HFFc6 (cell line): ENCODE measurements around the gene ADARB1. TPM values are rescaled to one million over a fixed set of nuclear protein-coding genes. Genes with fewer than 3 reads are reported as not detected.

ENCODE experiments used
- DNase-seq: peaks from one replicate; pipeline ENCODE4 v3.0.0-alpha.2; 2018
- H3K27ac Mint-ChIP-seq: 2 replicates; pipeline ENCODE4 v1.8.0; 2020; ENCODE audit warnings: mild to moderate bottlenecking, mixed read lengths
- H3K27me3 Mint-ChIP-seq: 2 replicates; pipeline ENCODE4 v1.8.0; 2021; ENCODE audit warnings: mild to moderate bottlenecking, moderate library complexity, mixed read lengths; ENCODE audit not compliant: insufficient read depth
- H3K36me3 Mint-ChIP-seq: 2 replicates; pipeline ENCODE4 v1.8.0; 2021; ENCODE audit warnings: low read depth, mixed read lengths
- H3K4me1 Mint-ChIP-seq: 2 replicates; pipeline ENCODE4 v1.8.0; 2020; ENCODE audit warnings: low read depth, mixed read lengths
- H3K4me3 Mint-ChIP-seq: 2 replicates; pipeline ENCODE4 v1.8.0; 2020; ENCODE audit warnings: mild to moderate bottlenecking, moderate library complexity, mixed read lengths
- H3K9me3 Mint-ChIP-seq: 2 replicates; pipeline ENCODE4 v1.8.0; 2020; ENCODE audit warnings: mild to moderate bottlenecking, mixed read lengths
- total RNA-seq, 6 experiments: library from RNA; stranded (reverse); fragmentation: NEBNext Ultra II Directional; extraction: Animal tissue kit (Norgen Biotek cat#: 25700); gene quantifications; 2 replicates in 1 of 6; 3 replicates in 5 of 6; pipeline ENCODE4 v1.2.3, GENCODE V29; 2021
- TF ChIP-seq, protein P1 (sequence below): fragments of 200-600 bp; sonication (generic); IDR thresholded peaks from 2 replicates; pipeline ENCODE4 v1.5.0; 2021; ENCODE audit warnings: antibody characterized with exemption, mild to moderate bottlenecking

ADARB1 gene
- total RNA-seq, 6 experiments from 2014 or later = 1.7 to 3.2 (median 2.2) TPM

DNA sequence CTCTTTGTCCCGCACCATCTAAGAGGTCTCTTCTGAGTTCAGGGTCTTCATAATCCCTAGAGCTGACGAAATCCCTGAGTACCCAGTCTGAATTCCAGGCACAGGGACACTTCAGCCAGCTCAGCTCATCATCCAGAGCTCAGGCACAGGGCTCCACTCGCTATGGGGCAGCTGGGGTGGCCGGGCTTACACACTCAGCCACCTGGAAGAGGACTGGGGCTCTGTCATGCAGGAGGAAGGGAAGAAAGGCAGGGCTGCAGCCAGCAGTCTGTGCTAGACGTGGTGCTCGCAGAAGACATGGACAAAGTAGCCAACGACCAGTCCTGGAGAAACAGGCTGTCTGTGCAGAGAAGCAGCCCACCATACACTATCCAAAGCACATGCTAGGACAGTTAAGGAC lies 124.8 kb downstream of the ADARB1 start:
- H3K27me3 Mint-ChIP-seq = peaks cover 37% of the 10 kb centered on the region
- no peaks in the 10 kb centered on the region for H3K4me1 Mint-ChIP-seq
- no peak overlapping the region for H3K27ac Mint-ChIP-seq
- TF ChIP-seq, protein P1, sequence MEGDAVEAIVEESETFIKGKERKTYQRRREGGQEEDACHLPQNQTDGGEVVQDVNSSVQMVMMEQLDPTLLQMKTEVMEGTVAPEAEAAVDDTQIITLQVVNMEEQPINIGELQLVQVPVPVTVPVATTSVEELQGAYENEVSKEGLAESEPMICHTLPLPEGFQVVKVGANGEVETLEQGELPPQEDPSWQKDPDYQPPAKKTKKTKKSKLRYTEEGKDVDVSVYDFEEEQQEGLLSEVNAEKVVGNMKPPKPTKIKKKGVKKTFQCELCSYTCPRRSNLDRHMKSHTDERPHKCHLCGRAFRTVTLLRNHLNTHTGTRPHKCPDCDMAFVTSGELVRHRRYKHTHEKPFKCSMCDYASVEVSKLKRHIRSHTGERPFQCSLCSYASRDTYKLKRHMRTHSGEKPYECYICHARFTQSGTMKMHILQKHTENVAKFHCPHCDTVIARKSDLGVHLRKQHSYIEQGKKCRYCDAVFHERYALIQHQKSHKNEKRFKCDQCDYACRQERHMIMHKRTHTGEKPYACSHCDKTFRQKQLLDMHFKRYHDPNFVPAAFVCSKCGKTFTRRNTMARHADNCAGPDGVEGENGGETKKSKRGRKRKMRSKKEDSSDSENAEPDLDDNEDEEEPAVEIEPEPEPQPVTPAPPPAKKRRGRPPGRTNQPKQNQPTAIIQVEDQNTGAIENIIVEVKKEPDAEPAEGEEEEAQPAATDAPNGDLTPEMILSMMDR = no peak
- no peak for DNase-seq
- H3K4me3 Mint-ChIP-seq = no peak overlapping the region
- H3K9me3 Mint-ChIP-seq = no peaks in the 10 kb centered on the region
- H3K36me3 Mint-ChIP-seq = no peaks in the 10 kb centered on the region

DNA sequence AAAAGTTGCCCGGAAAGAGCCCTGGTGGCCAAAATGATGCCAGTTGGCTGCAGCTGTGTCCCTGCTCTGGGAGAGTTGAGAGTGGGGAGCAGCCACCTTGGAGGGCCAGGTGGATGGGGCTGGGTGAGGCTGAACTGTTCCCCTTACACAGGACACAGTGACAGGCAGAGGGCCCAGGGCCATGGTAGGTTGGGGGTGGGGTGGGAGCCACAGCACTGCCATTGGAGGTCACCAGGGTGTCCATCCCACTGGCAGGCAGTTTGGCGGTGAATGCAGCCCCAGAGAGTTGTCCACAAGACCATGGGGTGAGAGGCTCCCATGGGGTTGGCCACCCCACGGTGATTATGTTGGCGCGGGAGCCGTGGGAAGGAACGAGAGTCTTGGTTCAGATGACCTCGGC lies 125.7 kb downstream of the ADARB1 start:
- H3K4me1 Mint-ChIP-seq = no peaks in the 10 kb centered on the region
- TF ChIP-seq, protein P1 = no peak
- H3K27me3 Mint-ChIP-seq = peaks cover 37% of the 10 kb centered on the region
- H3K4me3 Mint-ChIP-seq = no peak overlapping the region
- no peak for DNase-seq
- no peaks in the 10 kb centered on the region for H3K9me3 Mint-ChIP-seq
- no peak overlapping the region for H3K27ac Mint-ChIP-seq
- no peaks in the 10 kb centered on the region for H3K36me3 Mint-ChIP-seq

DNA sequence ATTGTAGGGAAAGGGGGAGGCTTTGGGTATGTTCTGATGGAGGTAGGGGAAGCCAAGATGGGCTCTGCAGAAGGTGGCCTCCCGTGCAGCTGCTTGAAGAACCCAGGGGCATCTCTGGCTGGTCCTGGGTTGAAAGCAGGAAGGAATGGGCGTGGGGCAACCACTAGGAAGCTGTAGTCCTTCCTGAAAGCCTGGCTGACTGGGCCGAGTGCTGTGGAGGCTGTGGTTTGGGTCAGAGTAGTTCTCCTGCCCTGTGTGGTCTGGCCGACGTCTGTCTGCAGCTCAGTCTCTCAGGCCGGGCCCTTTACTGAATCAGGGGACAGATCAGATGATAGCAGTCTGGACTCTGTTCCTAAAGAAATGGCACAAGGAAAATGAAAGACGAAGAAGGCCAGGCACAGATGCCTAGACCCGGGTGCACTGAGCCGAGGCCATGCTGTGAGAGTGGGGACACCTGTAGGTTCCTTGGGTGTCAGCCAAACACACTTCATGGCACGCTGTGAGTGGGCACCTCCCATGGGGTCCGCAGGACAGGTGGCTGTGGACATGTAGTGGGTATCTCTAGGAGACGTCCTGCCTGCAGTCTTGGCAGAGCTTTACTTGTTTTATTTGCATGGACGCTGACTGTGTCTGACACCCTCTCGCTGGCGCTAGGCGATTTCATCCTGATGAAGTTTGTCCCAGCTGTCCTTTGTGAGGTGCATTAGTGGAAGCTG lies 126.4 kb downstream of the ADARB1 start:
- TF ChIP-seq, protein P1 = no peak
- Mint-ChIP-seq H3K4me3 (no peak overlapping the region), H3K4me1 (no peaks in the 10 kb centered on the region), H3K27ac (no peak overlapping the region), H3K9me3 (no peaks in the 10 kb centered on the region), H3K36me3 (no peaks in the 10 kb centered on the region), H3K27me3 (peaks cover 37% of the 10 kb centered on the region)
- no peak for DNase-seq

DNA sequence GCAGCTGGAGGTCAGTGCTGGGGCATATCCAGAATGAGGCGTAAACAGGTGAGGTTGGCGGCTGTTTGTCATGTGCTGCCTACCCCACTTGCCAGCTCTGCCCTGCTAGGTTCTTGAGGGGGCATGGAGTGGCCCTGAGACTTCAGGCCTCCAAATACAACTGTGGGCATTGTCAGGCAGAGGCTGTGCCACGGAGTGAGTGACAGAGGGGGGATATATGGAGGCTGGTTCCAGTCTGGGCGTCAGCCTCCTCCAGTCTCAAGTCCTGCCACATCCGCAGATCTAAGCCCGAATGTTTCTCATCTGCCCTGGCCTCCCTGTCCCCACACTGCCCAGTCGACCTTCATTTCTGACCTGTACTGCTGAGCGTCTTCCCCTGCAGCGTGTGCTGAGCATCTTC lies 128.0 kb downstream of the ADARB1 start:
- Mint-ChIP-seq H3K27ac (no peak overlapping the region), H3K36me3 (no peaks in the 10 kb centered on the region), H3K4me3 (no peak overlapping the region), H3K9me3 (no peaks in the 10 kb centered on the region), H3K4me1 (no peaks in the 10 kb centered on the region), H3K27me3 (peaks cover 38% of the 10 kb centered on the region)
- no peak for DNase-seq
- TF ChIP-seq, protein P1 = no peak

DNA sequence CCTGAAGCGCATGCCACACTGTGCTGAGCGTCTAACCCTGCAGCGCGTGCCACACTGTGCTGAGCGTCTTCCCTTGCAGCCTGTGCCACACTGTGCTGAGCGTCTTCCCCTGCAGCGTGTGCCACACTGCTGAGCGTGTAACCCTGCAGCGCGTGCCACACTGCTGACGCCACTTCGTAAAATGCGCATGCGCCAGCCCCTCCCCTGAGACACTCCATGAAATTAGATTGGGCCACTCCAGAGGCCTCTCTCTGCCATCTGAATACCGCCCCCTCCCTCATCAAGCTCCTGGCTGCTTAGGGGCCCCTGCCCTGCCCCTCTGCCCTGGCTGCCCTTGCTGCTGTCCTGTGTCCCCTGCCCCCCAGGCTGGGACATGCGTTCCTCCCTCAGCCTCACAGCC lies 128.5 kb downstream of the ADARB1 start:
- Mint-ChIP-seq H3K36me3 (no peaks in the 10 kb centered on the region), H3K27ac (no peak overlapping the region), H3K4me1 (no peaks in the 10 kb centered on the region), H3K9me3 (no peaks in the 10 kb centered on the region), H3K4me3 (no peak overlapping the region), H3K27me3 (peaks cover 40% of the 10 kb centered on the region)
- DNase-seq = no peak
- TF ChIP-seq, protein P1 = no peak
